ENCODE measurements around the gene INTS6L. TPM values are rescaled to one million over a fixed set of nuclear protein-coding genes. Genes with fewer than 3 reads are reported as not detected.

The INTS6L gene
- total RNA-seq, 1 experiment from 2014 or later: not detected

DNA sequence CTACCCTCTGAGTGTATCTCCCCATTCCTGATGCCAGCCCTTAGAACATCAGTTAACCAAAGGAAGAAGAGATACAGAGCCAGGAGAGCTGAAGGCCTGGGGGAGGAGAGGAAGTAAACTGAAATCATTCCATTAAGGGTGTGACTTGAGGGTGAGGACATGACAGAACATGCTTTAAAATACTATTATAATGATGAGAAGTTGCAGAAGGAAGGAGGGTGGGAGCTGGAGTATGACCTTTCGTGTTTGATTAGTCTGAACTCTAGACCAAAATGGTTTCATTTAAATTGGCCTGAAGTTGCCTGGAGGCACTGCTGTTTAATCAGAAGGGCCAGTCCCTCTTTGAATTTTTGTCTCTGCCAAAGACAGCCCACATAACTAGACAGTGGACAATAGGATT, 11.4 kb downstream of the INTS6L start:
- no peak overlapping the region for H2AFZ ChIP-seq
- H3K4me3 ChIP-seq: no peak overlapping the region
- peaks cover 17% of the 10 kb centered on the region for H3K27me3 ChIP-seq (ENCODE audit: insufficient read depth, low read depth)
- no peak overlapping the region for H3K4me2 ChIP-seq
- TF ChIP-seq, protein P1, sequence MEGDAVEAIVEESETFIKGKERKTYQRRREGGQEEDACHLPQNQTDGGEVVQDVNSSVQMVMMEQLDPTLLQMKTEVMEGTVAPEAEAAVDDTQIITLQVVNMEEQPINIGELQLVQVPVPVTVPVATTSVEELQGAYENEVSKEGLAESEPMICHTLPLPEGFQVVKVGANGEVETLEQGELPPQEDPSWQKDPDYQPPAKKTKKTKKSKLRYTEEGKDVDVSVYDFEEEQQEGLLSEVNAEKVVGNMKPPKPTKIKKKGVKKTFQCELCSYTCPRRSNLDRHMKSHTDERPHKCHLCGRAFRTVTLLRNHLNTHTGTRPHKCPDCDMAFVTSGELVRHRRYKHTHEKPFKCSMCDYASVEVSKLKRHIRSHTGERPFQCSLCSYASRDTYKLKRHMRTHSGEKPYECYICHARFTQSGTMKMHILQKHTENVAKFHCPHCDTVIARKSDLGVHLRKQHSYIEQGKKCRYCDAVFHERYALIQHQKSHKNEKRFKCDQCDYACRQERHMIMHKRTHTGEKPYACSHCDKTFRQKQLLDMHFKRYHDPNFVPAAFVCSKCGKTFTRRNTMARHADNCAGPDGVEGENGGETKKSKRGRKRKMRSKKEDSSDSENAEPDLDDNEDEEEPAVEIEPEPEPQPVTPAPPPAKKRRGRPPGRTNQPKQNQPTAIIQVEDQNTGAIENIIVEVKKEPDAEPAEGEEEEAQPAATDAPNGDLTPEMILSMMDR (conservative IDR thresholded peaks at IDR 0.05): no peak
- TF ChIP-seq EZH2 (IDR thresholded peaks at IDR 0.05; ENCODE audit: low read depth): no peak
- intact Hi-C loops (cut with micrococcal nuclease; ENCODE audit: unreplicated experiment): no loop called here
- no peak for DNase-seq
- H3K79me2 ChIP-seq (ENCODE audit: low read depth): no peaks in the 10 kb centered on the region
- ChIA-PET POLR2A (ENCODE audit: unreplicated experiment) (no interaction called here), CTCF (no interaction called here)
- H3K9me3 ChIP-seq (ENCODE audit: insufficient read depth, low read depth): no peaks in the 10 kb centered on the region
- H4K20me1 ChIP-seq (ENCODE audit: insufficient read depth): no peaks in the 10 kb centered on the region
- no TSS peak for BruUV-seq (replicated peaks)
- H3K9me2 ChIP-seq (ENCODE audit: insufficient read depth): no peaks in the 10 kb centered on the region
- no peaks in the 10 kb centered on the region for H3F3A ChIP-seq (ENCODE audit: insufficient read depth, low read depth)
- H3K27ac ChIP-seq: no peak overlapping the region
- no peaks in the 10 kb centered on the region for H3K36me3 ChIP-seq (ENCODE audit: low read depth)
- H3K4me1 ChIP-seq (replicated peaks; ENCODE audit: insufficient read depth): no peaks in the 10 kb centered on the region

DNA sequence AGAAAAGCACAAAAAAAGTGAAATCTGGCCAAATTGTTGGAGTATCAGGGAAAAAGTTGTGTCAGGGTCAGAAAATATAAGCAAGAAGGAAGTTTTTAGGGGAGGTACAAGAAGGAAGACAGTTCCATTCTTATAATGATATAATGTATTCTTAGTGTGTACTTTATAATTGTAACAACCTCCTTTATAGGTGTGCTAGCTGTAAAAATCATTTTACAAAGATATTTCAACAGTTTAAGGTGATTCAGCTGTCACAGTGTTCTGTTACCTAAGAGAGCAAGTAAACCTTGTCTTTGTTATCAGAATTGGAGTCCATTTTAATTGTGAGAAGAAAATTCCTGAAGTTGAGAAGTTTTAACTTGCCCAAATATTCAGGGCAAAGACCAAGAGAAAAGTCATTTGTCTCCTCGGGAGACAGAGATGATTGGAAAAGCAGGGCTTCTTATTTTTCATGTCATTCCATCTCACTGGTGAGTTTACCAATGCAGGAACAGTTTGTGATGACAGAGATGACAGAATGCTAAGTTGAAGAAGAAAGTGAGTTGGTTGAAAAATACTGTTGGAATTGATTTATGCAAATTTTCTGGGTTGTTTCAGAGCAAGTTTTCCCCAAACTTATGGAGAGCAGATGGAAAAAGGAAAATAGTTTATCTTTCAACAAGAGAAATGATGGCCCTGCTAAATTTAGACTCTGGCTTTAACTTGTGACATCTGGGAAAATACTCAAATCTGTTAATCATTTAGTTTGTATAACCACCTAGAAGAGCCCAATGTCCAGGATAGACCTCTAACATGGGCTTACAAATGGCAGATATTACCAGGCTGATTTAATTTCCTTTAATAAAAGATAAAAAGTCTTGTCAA, 14.8 kb downstream of the INTS6L start:
- Histone ChIP-seq H3K9me2 (ENCODE audit: insufficient read depth) (no peaks in the 10 kb centered on the region), H3K79me2 (ENCODE audit: low read depth) (no peaks in the 10 kb centered on the region), H3K4me2 (no peak overlapping the region), H3K4me3 (no peak overlapping the region), H3K27me3 (ENCODE audit: insufficient read depth, low read depth) (peaks cover 4% of the 10 kb centered on the region; the same call in 1 of the 2 replicates), H3K4me1 (replicated peaks; ENCODE audit: insufficient read depth) (no peaks in the 10 kb centered on the region), H3K9me3 (ENCODE audit: insufficient read depth, low read depth) (no peaks in the 10 kb centered on the region), H3K36me3 (ENCODE audit: low read depth) (no peaks in the 10 kb centered on the region), H2AFZ (no peak overlapping the region), H3K27ac (no peak overlapping the region), H4K20me1 (ENCODE audit: insufficient read depth) (no peaks in the 10 kb centered on the region), H3F3A (ENCODE audit: insufficient read depth, low read depth) (no peaks in the 10 kb centered on the region)
- no peak for DNase-seq
- ChIA-PET CTCF (no interaction called here), POLR2A (ENCODE audit: unreplicated experiment) (no interaction called here)
- BruUV-seq (replicated peaks): no TSS peak
- intact Hi-C loops (cut with micrococcal nuclease; ENCODE audit: unreplicated experiment): no loop called here
- TF ChIP-seq, protein P1 (conservative IDR thresholded peaks at IDR 0.05): no peak
- TF ChIP-seq EZH2 (IDR thresholded peaks at IDR 0.05; ENCODE audit: low read depth): no peak

DNA sequence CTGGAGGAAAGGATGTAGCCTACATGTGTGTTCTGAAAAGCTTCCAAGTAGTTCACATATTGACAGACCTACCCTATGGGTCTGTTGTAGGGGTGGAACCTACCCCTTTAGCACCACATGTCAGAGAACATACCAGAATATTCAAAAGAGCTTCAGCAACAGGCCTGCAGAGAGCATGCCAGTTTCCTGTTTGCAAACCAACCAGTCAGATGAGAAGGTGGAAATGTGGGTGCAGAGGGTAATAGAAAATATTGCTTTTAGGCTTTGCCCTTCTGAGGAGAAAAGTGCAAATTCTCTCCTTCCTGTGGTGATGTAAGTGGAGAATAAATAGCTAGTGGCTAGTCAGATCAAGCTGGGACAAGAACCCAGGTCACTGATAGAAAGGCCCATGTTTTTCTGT, 16.4 kb downstream of the INTS6L start:
- ChIA-PET CTCF (no interaction called here), POLR2A (ENCODE audit: unreplicated experiment) (no interaction called here)
- Histone ChIP-seq H3K9me2 (ENCODE audit: insufficient read depth) (no peaks in the 10 kb centered on the region), H3K27me3 (ENCODE audit: insufficient read depth, low read depth) (peaks cover 4% of the 10 kb centered on the region; the same call in 1 of the 2 replicates), H3K9me3 (ENCODE audit: insufficient read depth, low read depth) (no peaks in the 10 kb centered on the region), H3K4me1 (replicated peaks; ENCODE audit: insufficient read depth) (no peaks in the 10 kb centered on the region), H4K20me1 (ENCODE audit: insufficient read depth) (no peaks in the 10 kb centered on the region), H2AFZ (no peak overlapping the region), H3K36me3 (ENCODE audit: low read depth) (no peaks in the 10 kb centered on the region), H3K27ac (no peak overlapping the region), H3K4me2 (no peak overlapping the region), H3F3A (ENCODE audit: insufficient read depth, low read depth) (no peaks in the 10 kb centered on the region), H3K79me2 (ENCODE audit: low read depth) (no peaks in the 10 kb centered on the region), H3K4me3 (no peak overlapping the region)
- BruUV-seq (replicated peaks): no TSS peak
- intact Hi-C loops (cut with micrococcal nuclease; ENCODE audit: unreplicated experiment): no loop called here
- DNase-seq: no peak
- TF ChIP-seq, protein P1 (conservative IDR thresholded peaks at IDR 0.05): no peak
- no peak for TF ChIP-seq EZH2 (IDR thresholded peaks at IDR 0.05; ENCODE audit: low read depth)

Measured in PC-9 (cell line).